HG03025 (cell line): Measurements from ENCODE around the gene PI4KB.
"Not testable (repeated sequence)": the region's sequence is repeated elsewhere in the genome, so short reads cannot be mapped to it uniquely, and the experiment has no call there.

Experiments used
- ATAC-seq: cut with Tn5 transposase; IDR thresholded peaks from one replicate; pipeline ENCODE4 v1.9.1; 2021; ENCODE audit warnings: mild to moderate bottlenecking, moderate library complexity; ENCODE audit not compliant: unreplicated experiment, low FRiP score

Gene PI4KB

DNA sequence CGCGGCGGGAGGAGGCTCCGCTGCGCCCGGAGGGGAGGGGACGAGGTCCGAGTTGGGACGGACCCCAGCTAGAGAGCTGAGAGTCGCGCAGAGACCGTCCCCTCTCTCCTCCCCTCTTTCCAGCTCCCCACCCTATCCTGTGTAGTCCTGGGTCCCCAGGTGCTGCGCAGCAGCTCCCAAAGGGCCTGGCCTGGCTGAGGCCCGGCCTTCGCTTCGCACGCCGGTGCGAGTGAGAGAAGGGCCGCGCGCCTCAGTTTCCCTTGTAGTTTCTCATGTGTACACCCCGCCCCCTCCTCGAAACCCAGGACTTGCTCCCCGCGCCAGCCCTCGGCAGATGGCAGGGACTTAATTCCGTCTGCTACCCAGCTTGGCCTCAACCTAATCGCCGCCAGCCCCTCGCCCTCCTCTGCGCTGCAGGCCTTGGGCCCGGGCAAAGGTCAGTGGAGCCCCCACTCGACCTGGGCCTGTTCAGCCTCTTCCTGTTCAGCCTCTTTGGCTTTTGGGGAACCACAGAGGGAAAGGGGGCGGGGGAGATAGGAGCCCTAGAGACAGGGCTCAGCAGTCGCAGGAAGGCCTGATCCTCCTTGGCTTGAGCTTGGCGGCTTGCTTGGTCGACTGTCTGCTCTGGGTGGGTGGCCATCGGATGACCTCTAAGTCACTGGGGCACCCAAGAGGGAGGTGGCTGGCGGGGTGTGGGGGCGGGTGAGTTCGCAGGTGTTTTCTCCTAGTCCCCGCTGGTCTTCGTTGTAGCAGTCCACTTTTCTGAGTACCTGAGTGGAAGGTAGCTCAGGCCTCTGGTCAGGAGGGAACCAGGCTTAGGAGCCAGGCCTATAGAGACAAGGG lies 44.1 kb downstream of the PI4KB start:
- no peak for ATAC-seq

DNA sequence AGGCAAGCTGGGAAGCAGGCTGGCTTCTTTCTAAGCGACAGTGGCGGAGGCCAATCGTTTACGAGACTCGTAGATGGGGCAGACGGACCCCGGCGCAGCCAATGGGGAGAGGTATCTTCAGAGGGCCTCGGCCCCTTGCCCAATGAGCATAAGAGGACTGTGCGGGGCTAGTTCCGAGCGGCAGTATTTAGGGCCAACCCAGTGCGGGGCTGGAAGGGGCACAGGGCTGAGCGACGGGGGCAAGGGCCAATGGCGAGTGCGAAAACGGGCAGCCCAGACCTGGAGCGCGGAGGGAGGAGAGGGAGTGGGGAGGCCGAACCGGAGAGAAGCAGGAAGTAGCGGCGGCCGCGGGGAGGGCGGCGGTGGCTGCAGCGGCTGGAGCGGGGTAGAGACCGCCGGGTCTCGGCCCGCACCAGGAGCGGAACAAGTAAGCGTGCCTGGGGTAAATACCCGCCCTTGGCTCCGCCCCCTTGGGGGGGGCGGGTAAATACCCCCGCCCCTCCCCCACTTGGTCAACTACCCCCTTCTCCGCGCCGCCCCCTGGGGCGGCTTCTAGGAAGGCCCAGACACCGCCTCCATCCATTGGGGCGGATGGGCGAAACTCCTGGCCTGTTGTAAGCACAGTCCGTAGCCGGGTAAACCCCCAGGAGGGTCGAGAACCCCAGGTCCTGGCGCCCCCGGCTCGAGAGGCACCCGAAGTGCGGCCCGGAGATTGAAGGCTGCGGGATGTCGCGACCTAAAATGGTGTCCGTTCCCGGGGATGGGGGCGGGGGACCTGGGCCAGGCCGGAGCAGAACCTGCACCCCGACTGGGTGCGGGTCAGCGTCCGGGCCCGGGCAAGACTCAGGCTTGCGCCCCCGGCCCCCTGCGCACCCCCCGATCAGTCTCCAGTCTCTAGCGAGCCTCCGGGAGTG lies 45.0 kb downstream of the PI4KB start, which contains the start of gene ZNF687:
Gene ZNF687, plus strand, starts transcription at position 331 of the 914 bp plus-strand sequence. CDS start 3,993 bp downstream, outside the sequence.
- peak; percentile 81 for ATAC-seq

DNA sequence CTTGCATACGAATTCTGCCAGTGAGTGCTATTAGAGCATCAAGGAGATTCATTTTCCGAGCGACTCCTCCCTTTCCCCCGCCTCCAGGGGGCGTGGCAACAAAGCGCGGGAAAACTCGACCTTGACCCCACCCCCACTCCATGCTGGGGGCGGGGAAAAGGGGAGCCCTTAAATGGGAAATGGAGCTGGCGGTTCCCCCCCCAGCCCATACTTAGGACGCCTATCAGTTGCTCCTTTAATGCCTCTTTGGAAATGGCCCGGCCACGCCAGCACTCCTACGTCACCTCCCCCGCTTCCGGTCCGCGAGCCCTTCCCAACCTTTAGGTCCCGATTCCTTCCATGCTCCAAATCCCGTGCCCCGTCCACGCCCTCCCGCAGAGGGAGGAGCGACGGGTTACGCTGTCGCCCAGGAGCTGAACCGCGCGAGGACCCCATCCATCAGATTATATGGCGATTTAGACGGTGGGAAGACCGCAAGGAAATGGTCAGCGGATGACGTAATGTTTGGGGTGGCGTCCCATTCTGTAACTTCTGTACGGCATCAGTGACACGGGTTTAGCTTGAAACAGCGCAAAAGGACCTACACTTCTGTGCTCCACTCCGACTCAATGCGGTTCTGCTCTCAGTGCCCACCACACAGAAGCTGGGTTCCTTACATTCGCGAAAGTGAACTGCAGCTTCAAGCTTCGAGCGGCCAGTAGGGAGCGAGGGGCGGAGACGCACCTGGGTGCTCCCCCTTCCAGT lies 45.8 kb downstream of the PI4KB start:
- peak; percentile 33 for ATAC-seq

DNA sequence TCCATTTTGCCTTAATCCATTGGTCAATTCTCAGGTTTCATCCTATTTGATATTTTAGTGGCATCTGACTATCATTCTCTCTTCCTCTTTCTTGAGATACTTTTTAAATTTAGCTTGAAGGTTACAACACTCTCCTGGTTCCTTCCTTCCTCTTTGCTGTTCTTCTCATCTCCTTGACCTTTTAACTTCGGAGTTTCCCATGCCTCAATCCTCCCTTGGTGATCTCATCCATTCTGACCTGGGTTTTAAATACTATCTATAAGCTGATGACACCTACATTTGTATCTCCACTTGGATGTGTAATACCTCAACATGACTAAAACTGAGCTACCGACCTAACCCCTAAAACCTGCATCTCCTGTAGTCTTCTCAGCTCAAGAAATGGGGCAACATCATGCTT lies 50.0 kb downstream of the PI4KB start:
- no peak for ATAC-seq

DNA sequence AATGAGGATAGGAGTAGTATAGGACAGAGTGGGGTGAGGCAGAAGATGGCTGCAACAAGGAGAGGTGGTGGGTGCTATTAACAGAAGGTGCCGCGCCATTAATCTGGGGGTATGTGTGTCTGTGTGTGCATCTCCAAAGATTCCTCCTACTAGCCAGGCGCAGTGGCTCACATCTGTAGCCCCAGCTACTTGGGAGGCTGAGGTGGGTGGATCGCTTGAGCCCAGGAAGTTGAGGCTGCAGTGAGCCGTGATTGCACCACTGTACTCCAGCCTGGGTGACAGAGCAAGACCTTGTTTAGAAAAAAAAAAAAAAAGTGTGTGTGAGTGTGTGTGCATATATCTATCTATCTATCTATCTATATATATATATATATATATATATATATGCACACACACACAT lies 51.9 kb downstream of the PI4KB start:
- ATAC-seq: not testable (repeated sequence)

DNA sequence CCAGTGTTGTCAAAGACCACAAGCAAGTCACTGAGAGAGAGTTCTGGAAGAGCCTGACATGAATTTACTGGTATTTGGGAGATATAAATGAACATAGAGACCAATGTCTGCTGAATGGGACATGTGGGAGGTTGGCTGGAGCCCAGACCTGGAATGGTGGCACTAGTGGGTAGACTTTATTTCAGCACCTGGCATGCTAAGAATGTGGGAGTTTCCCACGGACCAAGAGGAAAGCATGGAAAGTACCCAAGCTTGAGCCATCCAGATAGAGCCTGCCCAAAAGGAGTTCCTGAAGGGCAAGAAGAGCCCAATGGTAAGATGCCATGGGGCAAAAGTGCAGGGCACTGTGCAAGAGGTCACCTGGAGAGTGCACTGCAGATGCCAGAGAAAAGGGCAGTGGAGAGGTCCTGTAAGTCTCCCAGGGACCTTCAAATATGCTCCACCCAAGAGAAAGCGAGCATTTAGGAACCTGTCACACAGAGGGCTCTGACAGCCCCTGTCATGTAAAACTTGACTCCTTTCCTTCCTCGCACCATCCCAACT lies 53.2 kb downstream of the PI4KB start:
- ATAC-seq: no peak

DNA sequence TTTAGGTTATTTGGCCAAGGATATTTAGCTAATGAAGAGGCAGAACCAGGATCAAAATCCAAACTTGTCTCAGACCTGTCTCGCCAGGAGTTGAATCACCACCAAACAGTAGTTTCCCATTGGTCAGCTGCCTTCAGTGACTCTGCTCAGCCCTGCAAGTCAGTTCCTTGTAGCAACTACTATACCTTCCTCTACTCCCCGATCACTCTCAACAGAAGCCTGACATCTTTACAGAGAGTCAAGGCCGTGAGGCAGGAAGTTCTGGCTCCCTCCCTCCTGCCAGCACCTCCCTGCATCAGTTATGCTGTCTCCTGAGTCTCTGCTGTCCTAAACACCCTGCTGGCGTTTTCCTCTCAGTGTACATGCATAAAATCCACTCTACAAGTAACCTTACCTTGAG lies 59.5 kb downstream of the PI4KB start:
- ATAC-seq: no peak

DNA sequence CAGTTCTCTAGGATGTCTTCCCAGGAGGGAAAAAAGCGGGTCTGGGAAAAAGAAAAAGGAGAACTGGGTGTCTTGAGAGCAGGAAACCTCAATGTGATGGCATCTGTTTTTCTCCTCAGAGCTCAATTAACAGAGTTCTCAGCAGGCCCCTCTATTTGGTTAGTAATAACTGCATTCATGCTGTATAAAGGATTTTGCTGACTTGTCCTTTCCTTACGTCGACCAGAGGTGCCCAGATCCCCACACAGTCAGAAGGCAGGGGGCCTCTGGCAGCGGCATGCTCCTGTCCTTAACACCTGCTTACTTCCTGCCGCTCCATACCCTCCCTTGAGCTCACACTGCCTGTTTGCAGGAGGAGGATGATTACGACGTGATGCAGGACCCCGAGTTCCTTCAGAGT lies 60.4 kb downstream of the PI4KB start:
- no peak for ATAC-seq

DNA sequence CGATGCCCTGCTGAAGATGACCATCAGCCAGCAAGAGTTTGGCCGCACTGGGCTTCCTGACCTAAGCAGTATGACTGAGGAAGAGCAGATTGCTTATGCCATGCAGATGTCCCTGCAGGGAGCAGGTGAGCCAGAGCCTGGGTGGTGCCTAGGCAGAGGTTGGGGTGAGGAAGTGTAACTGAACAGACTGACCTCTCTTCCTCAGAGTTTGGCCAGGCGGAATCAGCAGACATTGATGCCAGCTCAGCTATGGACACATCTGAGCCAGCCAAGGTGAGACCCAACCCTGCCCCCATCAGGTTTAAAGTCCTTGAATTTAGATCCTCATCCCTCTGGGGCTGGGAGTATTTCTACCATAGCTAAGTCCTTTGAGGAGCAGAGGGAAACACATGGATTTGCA lies 60.9 kb downstream of the PI4KB start:
- ATAC-seq: no peak

DNA sequence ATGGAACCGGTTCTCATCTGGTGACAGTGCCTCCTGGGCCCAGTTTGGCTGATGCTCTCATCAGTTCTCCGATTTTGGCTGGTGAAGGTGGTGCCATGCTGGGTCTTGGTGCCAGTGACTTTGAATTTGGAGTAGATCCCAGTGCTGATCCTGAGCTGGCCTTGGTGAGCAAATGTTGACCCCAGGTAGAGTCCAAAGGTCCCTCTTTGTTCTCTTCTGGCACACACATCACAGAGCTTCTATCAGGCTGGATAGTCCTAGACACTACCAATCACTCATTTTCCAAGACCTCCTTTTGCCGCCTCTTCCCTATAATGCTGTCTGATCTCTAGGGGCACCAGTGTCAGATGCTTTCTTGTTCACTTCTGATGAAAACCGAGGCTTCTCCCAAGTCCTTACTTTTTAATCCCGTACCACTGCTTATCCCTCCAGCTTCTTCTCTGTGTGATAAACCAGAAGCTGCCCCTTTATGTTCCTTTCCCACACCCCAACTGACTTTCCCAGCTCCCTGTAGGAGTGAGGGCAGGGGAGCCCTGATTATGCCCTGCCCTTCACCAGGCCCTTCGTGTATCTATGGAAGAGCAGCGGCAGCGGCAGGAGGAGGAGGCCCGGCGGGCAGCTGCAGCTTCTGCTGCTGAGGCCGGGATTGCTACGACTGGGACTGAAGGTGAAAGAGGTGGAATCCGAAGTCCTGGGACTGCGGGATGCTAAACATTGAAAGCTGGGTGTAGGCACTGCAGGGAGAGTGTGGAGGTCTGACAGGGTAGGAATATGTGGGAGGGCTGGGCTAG lies 61.6 kb downstream of the PI4KB start:
- ATAC-seq: no peak

DNA sequence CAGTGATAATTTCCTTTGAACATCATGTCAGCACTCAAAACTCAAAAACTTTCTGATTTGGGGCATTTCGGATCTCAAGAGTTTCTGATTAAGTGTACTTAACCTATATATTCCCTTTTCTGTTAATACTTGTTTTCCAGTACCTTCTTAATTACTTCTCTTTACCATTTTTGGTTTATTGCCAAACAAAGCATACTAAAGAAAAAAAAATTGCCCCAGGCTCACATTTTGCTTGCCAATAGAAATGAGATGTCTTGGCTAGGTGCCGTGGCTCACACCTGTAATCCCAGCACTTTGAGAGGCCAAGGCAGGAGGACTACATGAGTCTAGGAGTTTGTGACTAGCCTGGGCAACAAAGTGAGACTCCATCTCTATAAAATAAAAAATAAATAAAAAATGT lies 67.9 kb downstream of the PI4KB start:
- ATAC-seq: no peak

DNA sequence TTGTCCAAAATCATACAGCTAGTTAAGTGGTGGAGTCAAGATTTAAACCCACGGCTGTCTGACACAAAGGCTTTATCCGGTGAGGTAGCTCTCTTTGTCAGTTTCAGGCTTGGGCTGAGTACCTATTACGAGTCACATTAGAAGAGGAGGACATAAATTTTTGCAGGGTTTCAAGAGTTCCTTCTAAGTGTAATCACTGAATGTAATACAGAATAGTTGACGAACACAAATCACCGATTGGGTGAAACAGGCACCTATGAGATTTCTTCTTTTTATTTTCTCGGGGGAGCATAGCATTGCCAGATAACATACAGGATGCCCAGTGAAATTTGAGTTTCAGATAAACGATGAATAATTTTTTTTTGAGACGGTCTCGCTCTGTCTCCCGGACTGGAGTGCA lies 71.8 kb downstream of the PI4KB start:
- ATAC-seq: no peak

DNA sequence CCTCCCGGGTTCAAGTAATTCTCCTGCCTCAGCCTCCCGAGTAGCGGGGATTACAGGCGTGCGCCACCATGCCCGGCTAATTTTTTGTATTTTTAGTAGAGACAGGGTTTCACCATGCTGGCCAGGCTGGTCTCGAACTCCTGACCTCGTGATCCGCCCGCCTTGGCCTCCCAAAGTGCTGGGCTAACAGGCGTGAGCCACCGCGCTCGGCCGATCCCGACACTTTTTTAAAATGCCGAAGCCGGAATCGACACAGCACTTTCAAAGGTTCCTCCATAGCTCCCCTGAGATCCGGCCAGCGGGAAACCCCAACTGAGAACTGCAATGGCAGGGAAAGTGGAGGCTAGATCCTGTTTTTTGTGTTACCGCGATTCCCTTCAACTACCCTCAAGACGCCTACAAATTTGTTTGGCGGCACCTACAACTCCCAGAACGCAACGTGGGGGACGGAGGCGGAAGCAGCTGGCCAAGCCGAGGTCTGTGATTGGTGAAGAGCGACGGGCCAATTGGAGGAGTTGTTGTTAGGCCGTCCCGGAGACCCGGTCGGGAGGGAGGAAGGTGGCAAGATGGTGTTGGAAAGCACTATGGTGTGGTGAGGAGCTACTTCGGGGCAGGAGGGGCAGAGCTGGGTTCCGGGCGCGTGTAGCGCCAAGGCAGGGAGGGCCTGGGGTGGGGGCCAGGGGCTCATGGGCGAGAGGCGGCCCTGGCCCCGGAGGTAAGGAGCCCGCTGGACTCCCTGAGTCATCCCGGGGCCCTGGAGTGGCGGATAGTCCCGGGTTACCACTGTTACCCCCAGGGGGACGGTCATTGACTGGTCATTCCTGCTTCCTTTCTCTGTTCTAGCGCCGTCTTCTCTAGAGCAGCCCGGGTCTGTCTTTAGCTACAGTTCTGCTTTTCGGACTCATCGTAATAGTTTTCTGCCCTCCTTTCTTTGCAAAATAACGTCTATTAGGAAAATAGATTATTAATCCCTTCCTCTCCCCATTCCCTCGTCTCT lies 72.7 kb downstream of the PI4KB start, which contains the start of gene PSMD4:
Gene PSMD4, plus strand, starts transcription at position 518 of the 997 bp plus-strand sequence. Its CDS starts 49 bp downstream, at position 567.
- peak; percentile 78 for ATAC-seq

DNA sequence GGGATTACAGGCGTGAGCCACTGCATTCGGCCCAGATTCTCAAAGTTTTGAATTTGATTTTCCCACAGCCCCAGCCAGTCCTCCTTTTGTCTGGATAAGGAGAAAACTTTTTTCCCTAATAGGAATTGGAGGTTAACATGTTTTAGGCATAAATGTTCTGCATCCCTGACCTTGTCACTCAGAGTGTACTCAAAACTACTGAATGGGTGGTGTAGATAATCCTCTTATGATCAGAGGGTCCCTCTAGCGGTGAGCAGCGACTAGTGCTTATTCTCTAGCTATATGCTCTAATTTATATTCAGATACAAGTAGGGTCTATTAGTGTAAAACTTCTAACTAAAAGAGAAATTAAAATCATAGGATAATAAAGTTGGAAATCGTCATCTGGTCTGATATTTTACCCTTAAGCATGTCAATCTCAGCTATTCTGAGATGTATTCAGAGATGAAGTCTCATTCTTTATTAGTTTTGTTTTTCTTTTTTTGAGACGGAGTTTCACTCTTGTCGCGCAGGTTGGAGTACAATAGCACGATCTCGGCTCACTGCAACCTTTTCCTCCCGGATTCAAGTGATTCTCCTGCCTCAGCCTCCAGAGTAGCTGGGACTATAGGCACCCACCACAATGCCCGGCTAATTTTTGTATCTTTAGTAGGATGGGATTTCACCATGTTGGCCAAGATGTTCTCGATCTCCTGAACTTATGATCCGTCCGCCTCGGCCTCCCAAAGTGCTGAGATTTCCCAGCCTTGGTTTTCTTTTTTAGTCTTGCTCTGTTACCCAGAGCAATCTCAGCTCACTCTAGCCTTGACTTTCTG lies 75.4 kb downstream of the PI4KB start:
- ATAC-seq: no peak

DNA sequence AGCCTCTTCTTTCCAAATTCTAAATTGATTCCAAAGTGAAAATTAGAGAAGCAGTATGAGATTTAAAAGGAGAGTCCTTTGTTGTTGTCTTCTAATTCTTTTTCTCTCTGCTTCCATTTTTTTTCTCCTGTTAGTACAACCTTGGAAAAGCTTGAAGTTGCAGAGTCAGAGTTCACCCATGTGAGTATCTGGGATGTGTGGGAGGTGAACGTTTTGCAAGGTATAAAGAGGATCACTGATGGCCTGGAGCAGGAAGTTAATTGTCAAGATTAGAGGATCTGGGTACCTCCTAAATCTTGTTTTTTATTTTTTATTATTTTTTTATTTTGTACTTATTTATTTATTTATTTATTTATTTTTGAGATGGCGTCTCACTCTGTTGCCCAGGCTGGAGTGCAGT lies 80.4 kb downstream of the PI4KB start:
- no peak for ATAC-seq

DNA sequence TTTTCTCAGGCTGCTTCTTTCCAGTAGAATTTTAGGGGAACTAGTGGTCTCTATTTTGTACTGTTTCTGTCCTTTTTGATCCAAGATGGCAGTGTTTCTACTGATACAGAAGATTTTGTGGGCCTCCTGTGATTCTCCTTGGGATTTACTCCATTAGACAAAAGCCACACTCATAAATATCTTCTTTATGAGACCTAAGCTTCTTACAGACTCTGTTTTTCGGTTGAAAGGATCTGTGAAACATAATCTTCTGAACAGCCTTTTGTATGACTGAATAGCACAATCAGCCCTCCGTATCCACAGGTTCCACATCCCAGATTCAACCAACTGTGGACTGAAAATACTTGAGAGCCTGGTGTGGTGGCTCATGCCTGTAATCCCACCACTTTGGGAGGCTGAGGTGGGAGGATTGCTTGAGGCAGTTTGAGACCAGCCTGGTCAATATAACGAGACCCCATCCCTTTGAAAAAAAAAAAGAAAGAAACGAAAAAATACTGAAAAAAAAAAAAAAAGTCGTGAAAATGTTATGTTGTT lies 83.5 kb downstream of the PI4KB start:
- no peak for ATAC-seq

DNA sequence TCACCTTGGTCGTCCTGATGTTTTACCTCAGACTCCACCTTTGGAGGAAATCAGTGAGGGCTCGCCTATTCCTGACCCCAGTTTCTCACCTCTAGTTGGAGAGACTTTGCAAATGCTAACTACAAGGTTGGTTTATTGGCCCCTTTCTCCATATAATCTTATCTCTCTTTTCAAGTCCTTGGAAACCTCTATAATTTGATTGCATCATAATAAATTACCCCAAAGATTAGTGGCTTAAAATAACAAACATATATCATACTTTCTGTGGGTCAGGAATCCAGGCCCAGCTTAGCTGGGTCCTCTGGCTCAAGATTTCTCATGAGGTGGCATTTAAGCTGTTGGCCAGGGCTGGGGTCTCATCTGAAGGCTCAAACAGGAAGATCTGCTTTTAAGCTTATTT lies 84.8 kb downstream of the PI4KB start:
- no peak for ATAC-seq
